ENCODE data around the gene SLC9A9. TPM values are rescaled to one million over a fixed set of nuclear protein-coding genes. Genes with fewer than 3 reads are reported as not detected.

SLC9A9 gene
- total and polyA plus RNA-seq, 2 of the 8 experiments (the other 6 are each of a cell fraction or from before 2014, with no cell fraction given), result 0.48 to 1.1 TPM

- no peak for TF ChIP-seq ATF2 (IDR thresholded peaks at IDR 0.05; ENCODE audit: low read length)
- TF ChIP-seq CTCF (IDR thresholded peaks at IDR 0.05; ENCODE audit: control extremely low read depth in 1 of 3, insufficient read depth in 1 of 3, low read depth in 1 of 3, low read length in 3 of 3), result no peak
- no peak for TF ChIP-seq TBP (IDR thresholded peaks at IDR 0.05; ENCODE audit: low read depth, low read length)
- TF ChIP-seq SUZ12 (IDR thresholded peaks at IDR 0.05; ENCODE audit: low read length), result no peak
- no peak for TF ChIP-seq CEBPB (IDR thresholded peaks at IDR 0.05; ENCODE audit: low read depth, low read length)
- no peak for TF ChIP-seq MAX (IDR thresholded peaks at IDR 0.05)
- TF ChIP-seq RFX5 (IDR thresholded peaks at IDR 0.05; ENCODE audit: borderline replicate concordance, low read depth, low read length), result no peak
- TF ChIP-seq EZH2 (IDR thresholded peaks at IDR 0.05; ENCODE audit: low read depth, low read length, severe bottlenecking), result no peak
These were observed 606.8 kb downstream of the SLC9A9 start (continued) for GRCh38 chr3:143241481-143241951.
